SK-N-SH (cell line): Measurements from ENCODE around the gene STXBP6. TPM values are rescaled to one million over a fixed set of nuclear protein-coding genes. Genes with fewer than 3 reads are reported as not detected.

Experiments used
- CTCF ChIA-PET: fragments of 300-600, 350-600 bp; formaldehyde crosslinking; extraction: SDS; loops from one replicate; lab custom pipeline; 2021; lab: Yijun Ruan, JAX
- POLR2A ChIA-PET: fragments of 350-600 bp; sonication (Branson Sonifier 250); formaldehyde crosslinking; extraction: SDS; loops from one replicate; lab custom pipeline; 2020; ENCODE audit warnings: antibody characterized with exemption, inconsistent platforms; lab: Yijun Ruan, JAX
- DNase-seq: peaks from one replicate; pipeline ENCODE4 v3.0.0; 2012
- H2AFZ ChIP-seq: fragments of 200-600 bp; sonication (generic); 2 replicates; pipeline ENCODE4 v1.8.1; 2016; ENCODE audit warnings: antibody characterized with exemption, mild to moderate bottlenecking, low read depth
- H3F3A ChIP-seq: fragments of 200-600 bp; sonication (generic); replicated peaks from 2 replicates; pipeline ENCODE3; 2016; ENCODE audit warnings: antibody characterized with exemption, mild to moderate bottlenecking; ENCODE audit not compliant: insufficient read depth
- H3K27ac ChIP-seq, 2 experiments: fragments of 200-500 bp in 1 of 2; fragments of 200-600 bp in 1 of 2; sonication (Bioruptor generic) in 1 of 2; sonication (generic), shearing (Covaris generic) in 1 of 2; 2 replicates each; pipeline versions ENCODE4 v1.5.1 to v1.6.1; 2014 to 2016; ENCODE audit warnings: low read depth in 2 of 2, inconsistent platforms in 1 of 2, low read length in 1 of 2, mild to moderate bottlenecking in 1 of 2, mixed read lengths in 1 of 2
- H3K27me3 ChIP-seq: fragments of 200-600 bp; sonication (generic), shearing (Covaris generic); 2 replicates; pipeline ENCODE4 v1.6.1; 2016; ENCODE audit warnings: mixed run types; ENCODE audit not compliant: insufficient read depth
- H3K36me3 ChIP-seq, 2 experiments: fragments of 200-500 bp in 1 of 2; fragments of 200-600 bp in 1 of 2; sonication (Bioruptor generic) in 1 of 2; sonication (generic) in 1 of 2; replicated peaks in 1 of 2; 2 replicates each; pipeline versions ENCODE3 to v1.5.1; 2014 to 2016; ENCODE audit warnings: low read length in 1 of 2, mild to moderate bottlenecking in 1 of 2; ENCODE audit not compliant: insufficient read depth in 2 of 2, control insufficient read depth in 1 of 2
- H3K4me1 ChIP-seq, 2 experiments: fragments of 200-500 bp in 1 of 2; fragments of 200-600 bp in 1 of 2; sonication (Bioruptor generic) in 1 of 2; sonication (generic), shearing (Covaris generic) in 1 of 2; 2 replicates each; pipeline versions ENCODE4 v1.5.1 to v1.6.1; 2014 to 2016; ENCODE audit warnings: low read depth in 1 of 2, low read length in 1 of 2, mixed run types in 1 of 2; ENCODE audit not compliant: insufficient read depth in 2 of 2, control insufficient read depth in 1 of 2
- H3K4me2 ChIP-seq: fragments of 200-600 bp; sonication (generic), shearing (Covaris generic); 2 replicates; pipeline ENCODE4 v1.6.1; 2017; ENCODE audit warnings: mixed run types
- H3K4me3 ChIP-seq, 2 experiments: fragments of 200-500 bp in 1 of 2; fragments of 200-600 bp in 1 of 2; sonication (Bioruptor generic) in 1 of 2; sonication (generic), shearing (Covaris generic) in 1 of 2; 2 replicates each; pipeline versions ENCODE4 v1.5.1 to v1.8.1; 2014 to 2016; ENCODE audit warnings: low read depth in 2 of 2, inconsistent platforms in 1 of 2, low read length in 1 of 2, mild to moderate bottlenecking in 1 of 2, mixed read lengths in 1 of 2, moderate library complexity in 1 of 2
- H3K79me2 ChIP-seq: fragments of 200-600 bp; sonication (generic); 2 replicates; pipeline ENCODE4 v1.8.1; 2017; ENCODE audit warnings: mild to moderate bottlenecking; ENCODE audit not compliant: insufficient read depth
- H3K9ac ChIP-seq: fragments of 200-600 bp; sonication (generic); 2 replicates; pipeline ENCODE4 v1.6.1; 2017; ENCODE audit warnings: mixed run types
- H3K9me2 ChIP-seq: fragments of 200-600 bp; sonication (generic); 2 replicates; pipeline ENCODE4 v1.6.1; 2017; ENCODE audit warnings: mixed run types
- H3K9me3 ChIP-seq: fragments of 200-600 bp; sonication (generic); 2 replicates; pipeline ENCODE4 v1.6.1; 2017; ENCODE audit warnings: mixed run types, mild to moderate bottlenecking, moderate library complexity
- H4K20me1 ChIP-seq: fragments of 200-600 bp; sonication (generic); 2 replicates; pipeline ENCODE4 v1.6.1; 2017; ENCODE audit warnings: mild to moderate bottlenecking, mixed run types; ENCODE audit not compliant: insufficient read depth
- CHD2 ChIP-seq: fragments of 150-350 bp; IDR thresholded peaks from 2 replicates; pipeline ENCODE4 v1.6.1; 2018; ENCODE audit warnings: low read length; ENCODE audit not compliant: partially characterized antibody
- FOSL2 ChIP-seq: IDR thresholded peaks from 2 replicates; pipeline ENCODE4 v1.4.0; 2012; ENCODE audit warnings: low read depth, mild to moderate bottlenecking, moderate library complexity, borderline replicate concordance
- FOXJ3 ChIP-seq: sonication (generic); formaldehyde crosslinking; IDR thresholded peaks from 2 replicates; pipeline ENCODE4 v1.5.1; 2020; ENCODE audit warnings: mild to moderate bottlenecking, missing genetic modification reagents
- FOXM1 ChIP-seq: IDR thresholded peaks from 2 replicates; pipeline ENCODE4 v1.4.0; 2012; ENCODE audit warnings: low read depth, mild to moderate bottlenecking
- IRF3 ChIP-seq: fragments of 150-350 bp; IDR thresholded peaks from 2 replicates; pipeline ENCODE4 v1.6.1; 2016; ENCODE audit warnings: mild to moderate bottlenecking, low read depth, low read length
- JUND ChIP-seq: IDR thresholded peaks from 2 replicates; pipeline ENCODE4 v1.4.0; 2012
- MEF2A ChIP-seq: IDR thresholded peaks from 2 replicates; pipeline ENCODE4 v1.4.0; 2012; ENCODE audit warnings: low read depth, borderline replicate concordance
- MXI1 ChIP-seq: IDR thresholded peaks from 2 replicates; pipeline ENCODE4 v1.6.1; 2012; ENCODE audit warnings: mild to moderate bottlenecking, low read depth, low read length, improper control_type of control experiment
- NRF1 ChIP-seq: IDR thresholded peaks from 2 replicates; pipeline ENCODE4 v1.6.1; 2012; ENCODE audit warnings: low read depth, mild to moderate bottlenecking, low read length
- POLR2AphosphoS5 ChIP-seq: IDR thresholded peaks from 2 replicates; pipeline ENCODE4 v1.6.1; 2012; ENCODE audit warnings: low read depth, low read length
- RAD21 ChIP-seq: IDR thresholded peaks from 2 replicates; pipeline ENCODE4 v1.6.1; 2012; ENCODE audit warnings: mild to moderate bottlenecking, low read length
- RCOR1 ChIP-seq: fragments of 150-350 bp; IDR thresholded peaks from 2 replicates; pipeline ENCODE4 v1.6.1; 2017; ENCODE audit warnings: antibody characterized with exemption, low read length
- REST ChIP-seq: IDR thresholded peaks from 2 replicates; pipeline ENCODE4 v1.6.1; 2012; ENCODE audit warnings: mild to moderate bottlenecking, low read depth, low read length, moderate library complexity
- RFX5 ChIP-seq: IDR thresholded peaks from 2 replicates; pipeline ENCODE4 v1.6.1; 2012; ENCODE audit warnings: mild to moderate bottlenecking, improper control_type of control experiment, low read length
- RXRA ChIP-seq: IDR thresholded peaks from 2 replicates; pipeline ENCODE4 v1.4.0; 2012; ENCODE audit warnings: low read depth, mild to moderate bottlenecking, borderline replicate concordance
- TAF1 ChIP-seq: IDR thresholded peaks from 2 replicates; pipeline ENCODE4 v1.6.1; 2012; ENCODE audit warnings: low read depth, mild to moderate bottlenecking, low read length, moderate library complexity, borderline replicate concordance
- TEAD4 ChIP-seq: IDR thresholded peaks from 2 replicates; pipeline ENCODE4 v1.4.0; 2012; ENCODE audit warnings: mild to moderate bottlenecking, borderline replicate concordance; ENCODE audit not compliant: insufficient read depth
- USF1 ChIP-seq: IDR thresholded peaks from 2 replicates; pipeline ENCODE4 v1.4.0; 2012; ENCODE audit warnings: low read depth, borderline replicate concordance
- USF2 ChIP-seq: fragments of 150-350 bp; IDR thresholded peaks from 2 replicates; pipeline ENCODE4 v1.6.1; 2017; ENCODE audit warnings: antibody characterized with exemption, low read length, low read depth, borderline replicate concordance
- YY1 ChIP-seq: IDR thresholded peaks from 2 replicates; pipeline ENCODE4 v1.4.0; 2012; ENCODE audit warnings: low read depth, mild to moderate bottlenecking
- ZBTB33 ChIP-seq: IDR thresholded peaks from 2 replicates; pipeline ENCODE4 v1.4.0; 2012; ENCODE audit warnings: low read depth, borderline replicate concordance
- WGBS: methylation state at CpG from one replicate; pipeline ENCODE4 v1.1.6; 2017; ENCODE audit warnings: low lambda C conversion rate; 5-methylcytosine and 5-hydroxymethylcytosine counted together
- polyA plus RNA-seq, 3 experiments: library from polyadenylated mRNA; depleted of rRNA; stranded (reverse); fragments of >200 nt; gene quantifications; 2 replicates each; pipeline ENCODE4 v1.2.3, GENCODE V29; 2012

The STXBP6 gene
- polyA plus RNA-seq, 1 of the 3 experiments (the other 2 are of a cell fraction) = 0.16 TPM

GRCh38 chr14:25015761-25016160, 34.2 kb downstream of the STXBP6 start:
- Histone ChIP-seq H3K9ac (no peak overlapping the region), H4K20me1 (no peaks in the 10 kb centered on the region), H2AFZ (no peak overlapping the region), H3K79me2 (no peaks in the 10 kb centered on the region), H3K4me1 (no peaks in the 10 kb centered on the region), H3K4me3 (no peak overlapping the region), H3F3A (no peaks in the 10 kb centered on the region), H3K36me3 (no peaks in the 10 kb centered on the region), H3K9me2 (no peaks in the 10 kb centered on the region), H3K9me3 (no peaks in the 10 kb centered on the region), H3K4me2 (no peak overlapping the region), H3K27ac (no peak overlapping the region), H3K27me3 (no peaks in the 10 kb centered on the region)
- WGBS = 9% methylated on average over 1 of the region's 1 CpG
- DNase-seq = no peak
- ChIA-PET CTCF (no interaction called here), POLR2A (no interaction called here)
- no peak for TF ChIP-seq NRF1
- no peak for TF ChIP-seq TEAD4
- TF ChIP-seq TAF1 = no peak
- TF ChIP-seq MEF2A = no peak
- no peak for TF ChIP-seq MXI1
- TF ChIP-seq RAD21 = no peak
- TF ChIP-seq POLR2AphosphoS5 = no peak
- TF ChIP-seq ZBTB33 = no peak
- no peak for TF ChIP-seq FOSL2
- no peak for TF ChIP-seq FOXM1
- no peak for TF ChIP-seq YY1

- no peak overlapping the region for H3K9ac ChIP-seq
- no peak overlapping the region for H3K4me2 ChIP-seq
- no peak for DNase-seq
- H3K4me3 ChIP-seq = no peak overlapping the region
- CTCF ChIA-PET = no interaction called here
- H3K36me3 ChIP-seq = no peaks in the 10 kb centered on the region
- H3K27me3 ChIP-seq = 0 out of 2 replicates have a peak, but pooled peaks cover 4% of the 10 kb centered on the region
- H3F3A ChIP-seq = no peaks in the 10 kb centered on the region
- no peaks in the 10 kb centered on the region for H3K9me2 ChIP-seq
- no peaks in the 10 kb centered on the region for H3K4me1 ChIP-seq
- H3K79me2 ChIP-seq = no peaks in the 10 kb centered on the region
- POLR2A ChIA-PET = no interaction called here
- H2AFZ ChIP-seq = no peak overlapping the region
- no peak overlapping the region for H3K27ac ChIP-seq
- 13% methylated on average over 4 of the region's 4 CpGs for WGBS
- no peaks in the 10 kb centered on the region for H3K9me3 ChIP-seq
- H4K20me1 ChIP-seq = no peaks in the 10 kb centered on the region
- no peak for TF ChIP-seq RAD21
- no peak for TF ChIP-seq CHD2
- no peak for TF ChIP-seq RCOR1
- no peak for TF ChIP-seq RXRA
- no peak for TF ChIP-seq IRF3
- TF ChIP-seq TEAD4 = no peak
- TF ChIP-seq POLR2AphosphoS5 = no peak
- TF ChIP-seq RFX5 = no peak
- TF ChIP-seq USF2 = no peak
- TF ChIP-seq YY1 = no peak
- TF ChIP-seq JUND = no peak
- TF ChIP-seq TAF1 = no peak
- TF ChIP-seq USF1 = no peak
- TF ChIP-seq REST = no peak
- TF ChIP-seq FOXJ3 (CRISPR knock-in tag) = no peak
Observed at GRCh38 chr14:25014440-25014839, 35.5 kb downstream of the STXBP6 start.
